HCT116 (cell line): ENCODE data around the gene UBE2E2.

Experiments
- EZH2 ChIP-seq: fragments of 200-600 bp; sonication (generic); IDR thresholded peaks from 2 replicates; pipeline ENCODE4 v1.6.1; 2017; ENCODE audit warnings: antibody characterized with exemption, mixed run types
- SP1 ChIP-seq: IDR thresholded peaks from 2 replicates; pipeline ENCODE4 v1.6.1; 2012; ENCODE audit warnings: low read depth
- TF ChIP-seq, protein P1 (sequence below), 3 experiments: fragments of 200-600 bp in 1 of 3; sonication (generic) in 1 of 3; IDR thresholded peaks in 2 of 3; conservative IDR thresholded peaks in 1 of 3; 2 replicates each; pipeline ENCODE4 v1.5.1; 2012 to 2017; ENCODE audit warnings: low read depth in 2 of 3, low read length in 2 of 3, antibody characterized with exemption in 1 of 3, borderline replicate concordance in 1 of 3, control low read depth in 1 of 3, mild to moderate bottlenecking in 1 of 3, mixed read lengths in 1 of 3, mixed run types in 1 of 3, moderate library complexity in 1 of 3; ENCODE audit not compliant: insufficient read depth in 1 of 3

DNA sequence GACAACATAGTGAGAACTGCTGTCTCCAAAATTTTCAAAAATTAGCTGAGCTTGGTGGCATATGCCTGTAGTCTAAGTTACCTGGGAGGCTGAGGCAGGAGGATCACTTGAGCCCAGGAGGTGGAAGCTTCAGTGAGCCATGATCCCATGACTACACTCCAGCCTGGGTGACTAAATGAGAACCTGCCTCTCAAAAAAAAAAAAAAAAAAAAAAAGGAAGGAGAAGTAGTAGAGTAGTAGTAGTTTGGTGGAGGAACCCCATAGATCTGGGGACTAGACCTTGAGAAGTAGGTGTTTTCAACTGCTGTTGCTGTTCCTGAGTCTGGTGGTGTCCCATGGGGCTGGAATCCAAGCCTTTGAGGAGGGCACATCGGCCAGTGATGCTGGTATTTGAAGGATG, 38.4 kb upstream of the UBE2E2 start:
- TF ChIP-seq EZH2 (no peak), SP1 (no peak)
- TF ChIP-seq, protein P1, sequence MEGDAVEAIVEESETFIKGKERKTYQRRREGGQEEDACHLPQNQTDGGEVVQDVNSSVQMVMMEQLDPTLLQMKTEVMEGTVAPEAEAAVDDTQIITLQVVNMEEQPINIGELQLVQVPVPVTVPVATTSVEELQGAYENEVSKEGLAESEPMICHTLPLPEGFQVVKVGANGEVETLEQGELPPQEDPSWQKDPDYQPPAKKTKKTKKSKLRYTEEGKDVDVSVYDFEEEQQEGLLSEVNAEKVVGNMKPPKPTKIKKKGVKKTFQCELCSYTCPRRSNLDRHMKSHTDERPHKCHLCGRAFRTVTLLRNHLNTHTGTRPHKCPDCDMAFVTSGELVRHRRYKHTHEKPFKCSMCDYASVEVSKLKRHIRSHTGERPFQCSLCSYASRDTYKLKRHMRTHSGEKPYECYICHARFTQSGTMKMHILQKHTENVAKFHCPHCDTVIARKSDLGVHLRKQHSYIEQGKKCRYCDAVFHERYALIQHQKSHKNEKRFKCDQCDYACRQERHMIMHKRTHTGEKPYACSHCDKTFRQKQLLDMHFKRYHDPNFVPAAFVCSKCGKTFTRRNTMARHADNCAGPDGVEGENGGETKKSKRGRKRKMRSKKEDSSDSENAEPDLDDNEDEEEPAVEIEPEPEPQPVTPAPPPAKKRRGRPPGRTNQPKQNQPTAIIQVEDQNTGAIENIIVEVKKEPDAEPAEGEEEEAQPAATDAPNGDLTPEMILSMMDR (IDR thresholded peaks at IDR 0.05 in 2 of 3, conservative IDR thresholded peaks at IDR 0.05 in 1 of 3; ENCODE audit: borderline replicate concordance in 1 of 3, insufficient read depth in 1 of 3, low read depth in 2 of 3, low read length in 2 of 3), result no peak
